Stimulated activated CD8-positive, alpha-beta memory T cell treated with anti-CD3 and anti-CD28 coated beads, Interleukin-12 subunit alpha, Interleukin-12 subunit beta, amount 100 ng/mL, for 24 hours (primary cell): ENCODE measurements around the gene DLL1.

ENCODE experiments used
- DNase-seq: peaks from one replicate; pipeline ENCODE4 v3.0.0-alpha.2; 2020; ENCODE audit errors: extremely low read depth

The DLL1 gene

DNA sequence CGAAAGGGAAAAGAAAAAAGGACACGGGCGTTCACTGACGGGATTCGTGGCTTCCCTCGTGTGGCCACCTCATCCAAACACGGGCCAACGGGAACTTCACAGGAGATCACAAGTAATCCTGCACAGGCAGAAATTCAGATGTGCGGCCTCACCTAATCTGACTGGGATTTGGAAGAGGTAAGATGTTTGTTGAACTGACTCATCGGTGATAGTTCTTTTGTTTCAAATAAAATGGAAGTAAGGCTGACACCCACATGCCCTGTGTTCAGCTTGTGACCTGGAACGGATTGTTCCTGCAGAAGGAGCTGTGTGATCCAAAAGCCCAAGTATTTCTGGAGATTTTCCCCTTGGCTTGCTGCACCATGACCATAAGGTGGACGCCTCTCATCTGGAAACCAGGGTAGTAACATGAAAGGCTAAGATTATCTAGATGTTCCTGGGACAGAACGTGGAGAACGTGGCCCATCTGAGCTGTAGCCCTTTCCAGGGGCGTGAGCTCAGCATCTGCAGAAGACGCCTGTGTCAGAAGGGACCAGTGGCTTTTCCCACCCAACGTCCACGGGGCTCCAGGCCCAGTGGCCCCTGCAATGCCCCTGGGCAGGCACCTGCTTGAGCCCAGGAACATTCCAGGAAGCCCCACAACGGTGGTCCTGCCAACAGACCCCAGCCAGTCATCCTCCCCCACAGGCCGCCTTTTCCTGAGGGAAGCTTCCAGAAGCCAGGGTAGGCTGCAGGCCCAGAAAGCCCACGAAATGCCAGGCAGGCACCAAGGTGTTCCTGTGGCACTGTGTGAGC is 39.7 kb downstream of the DLL1 start:
- no peak for DNase-seq

DNA sequence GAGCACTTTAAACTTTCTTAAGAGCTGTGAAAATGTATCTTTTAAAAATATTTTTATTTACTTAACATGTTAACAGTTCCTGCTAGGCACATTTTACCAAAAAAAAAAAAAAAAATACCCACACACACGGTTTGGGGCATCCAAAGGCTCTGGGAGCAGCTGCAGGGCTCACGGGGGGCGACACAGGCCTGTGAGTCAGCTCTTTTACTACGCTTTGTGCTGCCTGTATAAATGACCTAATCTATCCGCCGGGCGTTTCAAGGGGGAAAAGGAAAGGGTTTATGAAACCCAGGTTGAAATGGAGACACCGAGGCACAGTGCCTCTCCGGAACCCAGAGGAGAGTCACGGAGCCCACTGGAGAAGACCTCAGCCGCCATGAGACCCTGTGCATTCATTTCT is 40.4 kb downstream of the DLL1 start:
- no peak for DNase-seq

DNA sequence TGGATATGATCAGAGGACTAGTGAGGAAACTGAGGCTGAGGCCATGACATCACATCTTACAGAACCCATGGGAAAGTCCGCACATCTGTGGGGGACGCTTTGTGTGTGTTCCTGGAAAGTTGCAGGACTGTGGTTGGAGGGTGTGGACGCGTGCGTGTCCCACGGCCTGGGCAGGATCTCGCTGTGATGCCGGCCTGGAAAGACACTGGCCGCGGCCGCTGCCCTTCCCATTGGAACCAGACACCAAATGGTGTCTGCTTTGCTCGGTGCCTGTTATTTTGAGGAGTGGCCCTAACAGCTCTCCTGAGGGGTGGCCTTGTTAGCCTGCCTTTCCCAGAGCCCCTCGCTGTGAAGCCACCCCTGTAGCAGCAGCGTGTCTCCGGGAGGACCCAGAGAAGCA is 41.1 kb downstream of the DLL1 start:
- DNase-seq: no peak

DNA sequence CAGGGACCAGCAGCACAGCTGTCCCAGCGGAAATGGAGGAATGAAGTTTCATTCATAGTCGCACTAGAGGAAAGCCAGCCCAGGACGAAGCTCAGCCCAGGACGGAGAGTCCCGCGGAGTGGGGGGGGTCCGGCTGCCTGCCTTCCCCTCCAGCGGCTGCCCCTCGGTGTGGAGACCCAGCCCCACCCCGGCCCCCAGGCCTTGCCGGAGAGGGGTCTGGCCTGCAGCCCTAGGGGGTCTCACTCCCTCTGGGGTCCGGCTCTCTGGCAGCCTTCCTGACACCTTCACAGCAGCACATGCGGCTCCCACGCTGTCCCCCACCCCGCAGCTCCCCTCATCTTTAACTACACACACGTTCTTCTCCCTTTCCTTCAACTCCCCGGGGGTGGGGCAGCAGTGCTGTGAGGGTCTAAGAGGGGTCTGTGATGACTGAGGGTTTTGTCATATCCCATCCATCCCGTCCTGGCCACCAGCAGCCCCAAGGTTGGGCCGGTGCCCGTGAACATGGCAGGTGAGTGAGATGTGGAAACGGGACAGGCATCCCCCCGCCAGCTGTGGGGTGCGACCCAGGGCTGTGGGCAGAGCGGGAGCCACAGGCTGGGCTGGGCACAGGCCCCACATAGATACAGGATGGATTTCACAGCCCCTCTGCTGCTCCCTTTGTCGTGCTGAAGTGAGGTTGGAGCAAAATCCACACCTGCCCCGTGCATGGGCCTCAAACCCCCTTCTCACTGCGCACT is 41.8 kb downstream of the DLL1 start:
- no peak for DNase-seq

DNA sequence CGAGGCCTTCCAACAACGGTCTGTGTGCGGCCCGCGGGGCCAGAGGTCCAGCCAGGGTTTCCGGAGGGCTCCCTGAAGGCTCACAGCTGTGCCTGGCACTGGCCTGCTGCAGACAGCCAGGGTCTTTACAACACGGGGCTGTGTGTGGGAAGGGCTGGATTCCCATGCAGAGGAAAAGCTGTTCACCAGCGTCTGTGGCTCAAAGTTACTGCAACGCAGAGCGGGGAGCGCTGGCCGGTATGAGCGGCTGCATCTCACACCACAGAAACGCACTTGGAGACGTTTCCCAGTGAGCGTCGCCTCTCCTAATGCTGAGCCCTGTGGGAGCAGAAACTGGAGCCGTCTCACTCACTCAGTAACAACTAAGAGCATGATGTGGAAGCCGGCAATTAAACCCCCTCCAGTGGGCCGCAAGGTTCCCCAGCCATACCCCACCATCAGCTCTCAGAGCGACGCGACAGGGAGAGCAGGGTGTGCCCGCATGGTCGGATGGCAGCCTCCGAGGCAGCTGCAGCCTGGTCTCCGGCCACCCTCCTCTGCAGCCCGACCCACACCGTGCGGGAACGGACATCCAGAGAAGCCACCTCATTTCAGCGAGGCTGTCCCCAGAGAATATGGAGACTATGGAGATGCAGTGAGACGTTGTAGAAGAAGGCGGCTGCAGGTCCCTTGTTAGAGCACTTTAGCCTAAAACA is 42.6 kb downstream of the DLL1 start:
- DNase-seq: no peak

DNA sequence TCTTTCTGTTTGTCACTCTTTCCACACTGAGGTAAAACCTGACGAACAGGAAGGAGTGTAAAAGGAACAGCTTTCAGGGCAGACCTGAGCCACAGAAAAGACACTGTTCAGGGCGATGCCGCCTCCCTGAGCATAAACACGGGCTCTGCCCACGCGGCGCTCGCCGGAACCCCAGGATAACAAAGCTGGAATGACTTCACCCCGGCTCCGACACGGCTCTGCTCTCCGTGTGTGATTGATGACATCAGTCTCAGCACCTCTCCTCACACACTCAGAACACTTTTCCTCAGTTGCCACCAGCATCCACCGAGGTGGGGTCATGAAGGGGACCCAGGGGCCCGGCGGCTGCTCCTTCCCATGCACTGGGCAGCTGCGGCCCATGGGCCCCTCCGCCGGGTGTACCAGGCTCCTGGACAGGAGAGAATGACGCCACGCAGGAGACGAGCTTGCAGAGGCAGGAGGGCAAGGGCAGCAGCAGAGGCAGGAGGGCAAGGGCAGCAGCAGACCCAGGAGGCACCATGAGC is 43.6 kb downstream of the DLL1 start:
- DNase-seq: no peak

DNA sequence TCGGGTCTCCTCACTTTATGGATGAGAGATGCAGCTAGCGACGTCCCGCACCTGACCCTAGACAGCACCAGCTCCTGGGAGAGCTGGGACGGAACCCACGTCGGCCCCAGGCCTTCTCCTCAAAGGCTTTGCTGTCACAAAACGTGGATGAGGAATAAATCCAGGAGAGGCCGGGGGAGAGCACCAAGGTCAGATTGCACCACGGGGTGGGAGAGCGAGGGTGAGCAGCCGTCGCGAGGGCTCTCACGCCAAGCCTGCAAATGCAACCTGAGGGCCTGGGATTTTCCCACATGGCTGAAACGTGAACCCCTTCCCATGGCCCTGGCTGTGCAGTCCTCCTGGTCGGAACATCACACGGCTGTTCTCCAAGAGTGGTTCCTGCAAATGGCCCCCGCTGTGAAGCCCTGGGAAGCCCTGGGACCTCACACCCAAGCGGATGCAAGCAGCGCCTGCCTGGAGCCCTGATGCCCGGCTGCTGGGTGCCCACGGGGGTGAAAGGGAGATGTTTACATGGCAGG is 45.3 kb downstream of the DLL1 start:
- no peak for DNase-seq

DNA sequence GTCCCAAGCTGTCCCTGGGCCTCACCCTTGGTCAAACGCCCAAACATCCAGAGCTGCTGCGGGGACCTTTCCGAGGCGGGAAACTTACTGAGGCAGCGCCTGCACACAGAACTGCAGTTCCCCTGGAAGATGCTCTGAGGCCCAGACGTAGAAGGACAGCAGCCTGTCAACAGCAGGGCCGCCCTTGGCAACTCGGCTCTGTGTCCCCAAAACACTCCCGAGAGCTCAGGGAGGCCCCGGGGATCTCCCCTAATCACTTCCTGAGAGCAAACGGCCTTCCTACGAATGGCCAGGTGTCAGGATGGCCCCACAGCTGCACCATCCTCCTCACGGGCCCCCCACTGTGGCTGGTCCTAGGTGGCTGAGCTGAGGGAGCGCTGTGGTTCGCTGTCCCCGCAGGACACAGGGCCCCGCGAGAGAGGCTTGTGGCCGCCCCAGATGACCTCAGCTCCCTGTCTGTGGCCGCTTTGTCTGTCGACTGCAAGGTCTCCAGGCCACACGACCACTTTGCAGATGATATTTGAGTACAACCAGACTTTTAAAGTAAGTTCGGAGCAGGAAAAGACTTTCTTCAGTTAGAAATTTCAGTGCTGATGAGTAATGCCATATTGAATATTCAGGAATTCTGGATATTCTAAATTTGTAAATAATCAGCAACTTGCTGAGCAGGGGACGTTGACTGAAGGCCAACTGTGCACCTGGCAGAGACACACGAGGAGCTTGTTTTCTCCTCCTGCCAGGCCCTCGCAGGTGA is 46.0 kb downstream of the DLL1 start:
- DNase-seq: no peak

DNA sequence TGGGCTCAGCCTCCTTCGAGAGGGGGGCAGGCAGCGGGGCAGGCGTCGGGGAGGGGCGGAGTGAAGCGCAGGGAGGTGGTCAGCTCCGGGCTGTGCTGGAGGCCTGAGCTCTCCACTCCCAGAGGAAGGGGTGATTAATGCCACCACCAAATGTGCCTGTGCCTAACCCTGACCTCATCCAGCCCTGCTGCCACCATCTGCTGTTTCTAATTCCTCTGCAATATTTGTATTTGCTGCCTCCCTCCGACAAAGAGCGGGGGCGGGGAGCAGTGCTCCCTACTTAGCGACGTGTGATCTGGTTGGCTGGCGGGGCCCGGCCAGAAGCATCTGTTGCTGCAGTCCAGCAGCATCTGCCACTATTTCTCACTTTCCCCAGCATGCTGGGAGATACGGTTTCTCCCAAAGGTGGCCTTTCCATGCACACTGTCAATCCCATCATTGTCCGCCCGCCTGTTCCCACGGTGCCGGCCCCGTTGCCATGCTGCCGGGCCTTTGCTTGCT is 47.0 kb downstream of the DLL1 start:
- DNase-seq: no peak

DNA sequence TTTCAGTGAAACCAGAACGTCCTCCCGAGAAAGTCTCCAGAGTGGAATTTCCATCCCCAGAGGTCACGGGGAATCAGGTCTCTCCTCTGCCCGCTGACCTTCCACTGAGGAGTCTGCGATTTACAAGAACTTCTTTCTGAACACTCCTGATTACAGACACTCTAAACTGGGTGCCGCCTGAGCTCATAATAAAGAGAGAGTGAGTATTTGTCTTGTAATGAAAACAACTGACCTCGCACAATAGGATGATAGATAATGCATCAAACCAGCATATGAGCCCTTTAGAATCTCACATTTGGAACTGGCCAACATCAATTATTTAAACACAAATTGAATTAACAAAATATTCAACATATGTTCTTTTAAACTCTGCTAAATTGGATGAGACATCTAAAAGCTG is 47.5 kb downstream of the DLL1 start:
- no peak for DNase-seq

DNA sequence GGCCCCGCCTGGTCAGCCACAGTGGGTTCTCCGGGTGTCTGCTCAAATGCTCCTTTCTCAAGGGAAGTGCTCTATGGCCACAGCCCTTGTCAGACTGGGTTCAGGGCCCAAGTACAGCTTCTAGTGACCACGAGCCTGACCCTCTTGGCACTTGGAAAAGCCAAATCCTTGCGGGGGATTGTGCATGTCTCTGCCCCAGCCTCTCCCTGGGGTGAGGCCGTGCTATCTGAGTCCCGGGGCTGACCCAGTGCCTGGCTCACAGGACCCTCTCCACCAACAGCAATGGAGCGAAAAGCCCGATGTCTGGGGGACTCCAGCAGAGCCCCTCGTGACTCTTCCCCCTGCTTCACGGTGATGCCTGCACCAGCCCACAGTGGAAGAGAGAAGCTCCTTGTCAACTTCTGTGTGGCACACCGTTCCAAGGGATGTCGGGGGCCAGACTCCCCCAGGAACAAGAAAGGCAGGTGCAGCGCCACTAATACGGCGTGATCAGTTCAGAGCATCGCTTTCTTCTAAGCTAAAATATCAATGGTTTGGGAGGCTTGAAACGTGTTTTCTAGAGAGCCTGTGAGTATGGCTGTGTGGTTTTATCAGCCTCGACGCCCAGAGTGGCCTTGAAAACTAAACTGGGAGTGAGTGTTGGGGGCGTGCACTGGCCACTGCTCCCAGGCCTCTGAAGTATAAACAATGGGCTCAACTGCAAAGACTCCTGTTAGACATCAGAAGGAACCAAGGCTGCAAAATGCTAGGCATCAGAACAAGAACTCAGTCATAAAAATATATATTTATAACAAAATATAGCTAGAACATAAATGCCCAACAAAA is 51.9 kb downstream of the DLL1 start:
- DNase-seq: no peak

DNA sequence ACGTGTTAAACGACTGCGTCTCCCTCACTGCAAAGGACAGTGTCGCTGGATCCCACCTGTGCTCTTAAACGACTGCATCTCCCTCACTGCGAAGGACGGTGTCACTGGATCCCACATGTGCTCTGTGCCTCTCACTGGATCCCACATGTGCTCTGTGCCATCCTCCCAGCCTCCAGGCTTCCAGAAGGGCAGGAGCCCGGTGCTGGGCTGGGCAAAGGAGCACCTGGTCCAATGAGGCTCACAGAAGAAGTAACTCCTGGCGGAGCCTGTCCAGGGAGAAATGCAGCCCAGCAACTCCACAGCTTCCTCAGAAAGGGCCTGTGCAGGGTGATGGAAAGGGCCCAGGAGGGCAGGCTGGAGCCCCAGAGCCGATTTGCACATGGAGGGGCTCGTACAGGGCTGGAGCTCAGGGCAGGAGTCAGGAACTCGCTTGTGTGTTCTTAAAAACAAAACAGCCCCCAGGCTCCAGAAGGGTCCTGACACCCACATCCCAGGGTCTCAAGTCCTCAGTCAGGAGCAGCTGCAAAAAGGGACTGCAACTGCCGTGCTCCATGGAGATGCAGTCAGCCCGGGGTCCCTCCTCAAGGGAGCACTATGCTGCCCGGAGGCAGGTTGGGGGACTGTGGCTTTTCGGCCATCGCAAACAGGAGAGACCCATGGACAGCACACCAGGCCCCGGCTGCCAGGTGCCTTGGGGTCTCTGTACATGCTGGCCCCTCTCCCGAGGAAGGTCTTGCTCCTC is 52.7 kb downstream of the DLL1 start:
- no peak for DNase-seq

DNA sequence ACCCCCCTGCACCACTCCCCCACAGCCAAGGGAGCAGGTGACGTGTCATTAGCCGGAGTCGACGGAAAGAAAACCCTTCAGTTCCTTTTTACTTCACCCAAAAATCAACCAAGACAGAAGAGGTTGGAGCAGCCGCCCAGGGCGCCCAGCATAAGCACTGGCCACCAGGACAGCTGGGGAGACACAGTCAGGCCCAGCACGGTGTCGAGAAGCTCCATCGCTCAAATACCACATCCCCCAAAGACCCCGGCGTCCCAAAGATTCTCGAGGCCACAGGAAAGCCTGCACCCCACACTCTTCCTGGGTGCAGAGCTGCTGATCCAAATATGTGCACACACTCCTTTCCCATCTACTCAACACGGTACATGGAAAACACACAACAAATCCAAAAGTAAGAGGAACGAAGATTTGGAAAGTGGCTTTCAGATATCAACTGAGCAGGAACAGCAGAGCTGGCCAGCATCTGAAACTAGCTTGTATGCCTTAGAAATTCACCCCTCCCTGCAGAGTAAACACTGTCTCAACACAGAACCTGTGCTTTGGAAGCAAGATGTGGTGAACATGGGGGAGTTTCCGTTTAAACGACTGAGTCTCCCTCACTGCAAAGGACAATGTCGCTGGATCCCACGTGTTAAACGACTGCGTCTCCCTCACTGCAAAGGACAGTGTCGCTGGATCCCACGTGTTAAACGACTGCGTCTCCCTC is 54.6 kb downstream of the DLL1 start:
- no peak for DNase-seq

DNA sequence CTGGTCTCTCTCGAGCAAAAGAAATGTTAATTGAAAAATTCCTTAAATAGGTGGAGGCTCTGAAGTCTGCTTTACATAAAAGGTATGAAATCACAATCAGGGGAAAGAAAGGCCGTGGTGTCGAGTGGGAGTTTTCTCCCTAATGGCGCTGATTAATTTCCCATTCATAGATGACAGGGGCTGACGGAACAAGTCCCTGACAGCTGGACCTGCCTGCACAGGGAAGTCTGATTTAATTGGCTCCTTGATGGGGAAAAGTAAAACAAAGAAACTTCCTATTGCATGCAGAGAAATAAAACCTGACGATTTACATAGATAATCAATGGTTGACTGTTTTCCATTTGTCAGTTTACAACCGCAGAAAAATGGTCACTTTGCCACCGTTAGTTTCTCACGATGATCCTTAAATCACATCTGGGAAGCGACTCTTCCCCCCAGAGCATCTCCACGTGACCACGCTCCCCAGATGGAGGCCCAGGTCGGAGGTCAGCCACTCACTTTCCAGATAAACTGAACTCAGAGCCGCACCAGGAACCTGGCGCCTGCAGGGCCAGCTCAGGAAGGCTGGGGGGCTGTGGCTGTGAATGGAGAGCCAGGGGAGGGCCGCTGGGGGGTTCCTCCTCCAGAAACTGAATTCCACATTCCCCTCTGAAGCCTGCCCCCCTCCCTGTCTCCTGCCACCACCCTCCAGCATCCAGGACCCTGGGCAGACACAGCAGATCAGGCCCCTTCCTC is 55.3 kb downstream of the DLL1 start:
- no peak for DNase-seq

DNA sequence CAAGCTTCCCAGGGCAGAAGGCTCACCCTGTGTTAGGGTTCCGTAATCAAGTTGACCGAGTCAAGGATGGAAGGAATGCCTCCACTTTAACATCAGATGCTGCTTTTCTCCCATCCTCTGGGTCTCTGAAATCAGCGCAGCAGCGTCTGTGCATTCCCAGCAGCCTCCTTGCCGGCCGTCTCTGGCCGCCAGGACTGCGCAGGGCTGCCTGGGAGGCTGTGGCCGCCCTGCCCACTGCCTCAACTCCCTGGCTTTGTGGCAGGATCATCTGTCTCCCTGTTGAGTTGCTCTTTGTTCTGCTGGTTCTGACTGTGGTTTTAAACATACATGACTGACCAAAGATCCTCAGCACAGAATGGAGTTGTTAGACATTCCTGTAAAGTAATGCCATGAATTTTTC is 56.5 kb downstream of the DLL1 start:
- DNase-seq: no peak

DNA sequence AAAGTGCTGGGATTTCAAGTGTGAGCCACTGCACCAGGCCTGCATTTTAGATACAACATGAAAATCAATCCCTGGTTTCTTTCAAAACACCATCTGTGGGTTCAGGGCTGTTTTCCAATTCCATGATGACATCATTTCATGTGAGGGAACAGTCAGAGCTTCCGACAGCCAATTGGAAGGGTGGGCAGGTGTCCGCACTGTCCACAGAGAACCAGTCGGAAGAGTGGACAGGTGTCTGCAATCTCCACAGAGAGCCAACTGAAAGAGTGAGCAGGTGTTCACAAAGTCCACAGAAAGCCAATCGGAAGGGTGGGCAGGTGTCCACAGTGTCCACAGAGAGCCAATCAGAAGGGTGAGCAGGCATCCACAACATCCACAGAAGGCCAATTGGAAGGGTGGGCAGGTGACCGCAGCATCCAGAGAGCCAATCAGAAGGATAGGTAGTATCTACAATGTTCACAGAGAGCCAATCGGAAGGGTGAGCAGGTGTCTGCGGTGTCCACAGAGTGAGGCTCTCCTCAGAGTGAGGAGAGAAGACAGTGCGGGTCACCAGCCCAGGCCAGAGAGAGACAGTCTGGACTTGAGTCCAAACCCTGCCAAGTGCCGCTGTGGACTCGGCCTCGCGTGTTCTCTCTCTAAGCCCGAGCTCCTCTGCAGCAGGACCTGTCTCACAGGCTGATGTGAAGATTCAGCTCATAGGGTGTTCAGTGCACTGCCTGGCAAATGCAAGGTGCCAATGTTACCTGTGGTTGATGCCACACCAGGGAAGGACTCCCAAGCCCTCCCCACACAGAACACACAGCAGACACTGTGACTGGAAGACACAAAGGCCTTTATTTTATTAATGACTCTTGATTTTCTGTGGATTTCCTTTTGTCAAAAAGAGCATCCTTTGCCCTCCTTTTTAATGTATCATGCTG is 57.3 kb downstream of the DLL1 start:
- no peak for DNase-seq
